Left ventricle myocardium inferior (tissue), 1 donor: Measurements from ENCODE around the gene PPP2R2C. TPM values are rescaled to one million over a fixed set of nuclear protein-coding genes. Genes with fewer than 3 reads are reported as not detected.

Source experiments
- DNase-seq: peaks from one replicate; pipeline ENCODE4 v3.0.0-alpha.2; 2020
- H3K27ac ChIP-seq: fragments of 200-600 bp; replicated peaks from 2 replicates; pipeline ENCODE4 v1.8.0; 2021
- H3K27me3 ChIP-seq: fragments of 200-600 bp; 2 replicates; pipeline ENCODE4 v1.8.0; 2021; ENCODE audit warnings: low read depth
- H3K36me3 ChIP-seq: fragments of 200-600 bp; 2 replicates; pipeline ENCODE4 v1.8.0; 2021
- H3K4me1 ChIP-seq: fragments of 200-600 bp; 2 replicates; pipeline ENCODE4 v1.8.0; 2021
- H3K4me3 ChIP-seq: fragments of 200-600 bp; 2 replicates; pipeline ENCODE4 v1.8.0; 2021; ENCODE audit warnings: mild to moderate bottlenecking, moderate library complexity
- H3K9me3 ChIP-seq: fragments of 200-600 bp; replicated peaks from 2 replicates; pipeline ENCODE4 v1.8.0; 2021
- intact Hi-C: fragments of 100-400 bp; cut with micrococcal nuclease; formaldehyde crosslinking; loops from one replicate; pipeline ENCODE4 v1.11.0; 2022
- total RNA-seq: library from RNA; stranded (reverse); fragmentation: NEBNext Ultra II Directional; extraction: Animal tissue kit (Norgen Biotek cat#: 25700); gene quantifications from one replicate; pipeline ENCODE4 v1.2.1, GENCODE V29; 2021
- TF ChIP-seq, protein P1 (sequence below): fragments of 200-600 bp; IDR thresholded peaks from 2 replicates; pipeline ENCODE4 v1.8.0; 2021; ENCODE audit warnings: antibody characterized with exemption, mild to moderate bottlenecking, borderline replicate concordance
- donor health status: DM: no; HTN: yes; CAD: no; lungs with severe emphysema.

PPP2R2C gene
- total RNA-seq, 1 donor from 2014 or later = 9.7 TPM

DNA sequence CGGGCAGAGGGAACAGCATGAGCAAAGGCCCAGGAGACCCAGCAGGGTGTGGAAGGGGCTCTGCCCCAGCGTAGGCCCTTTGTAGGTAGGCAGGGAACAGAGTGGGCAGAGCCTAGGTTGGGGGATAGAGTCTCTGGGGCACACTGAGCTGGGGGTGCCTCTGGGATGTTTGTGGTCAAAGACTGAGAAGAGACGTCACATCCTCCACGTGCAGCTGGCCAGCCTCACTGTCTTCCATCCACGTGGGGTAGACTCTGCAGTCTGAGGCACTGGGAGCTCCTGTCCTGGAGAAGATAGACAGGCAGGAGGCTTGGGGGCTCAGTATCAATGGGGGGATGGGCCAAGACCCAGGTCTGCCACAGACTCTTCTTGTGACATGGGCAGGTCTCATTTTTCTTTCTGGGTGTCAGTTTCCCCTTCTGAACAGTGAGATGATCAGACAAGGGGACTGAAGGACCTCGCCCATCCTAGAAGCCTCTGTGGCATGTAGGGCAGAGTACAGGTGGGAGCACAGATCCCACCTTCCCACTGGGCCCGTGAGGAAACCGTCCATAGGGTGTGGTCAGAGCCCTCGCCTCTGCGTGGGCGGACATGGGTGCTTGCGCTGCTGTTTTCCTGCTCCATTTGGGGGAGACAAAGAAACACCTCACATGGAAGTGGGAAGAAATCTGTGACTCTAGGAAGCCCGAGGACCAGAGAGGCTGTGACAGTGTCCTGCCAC is 179.9 kb downstream of the PPP2R2C start:
- Histone ChIP-seq H3K4me1 (peaks cover 4% of the 10 kb centered on the region), H3K27ac (no peak overlapping the region), H3K27me3 (no peaks in the 10 kb centered on the region), H3K36me3 (peaks cover 99% of the 10 kb centered on the region), H3K4me3 (no peak overlapping the region), H3K9me3 (no peaks in the 10 kb centered on the region)
- intact Hi-C loops = no loop called here
- no peak for DNase-seq
- TF ChIP-seq, protein P1, sequence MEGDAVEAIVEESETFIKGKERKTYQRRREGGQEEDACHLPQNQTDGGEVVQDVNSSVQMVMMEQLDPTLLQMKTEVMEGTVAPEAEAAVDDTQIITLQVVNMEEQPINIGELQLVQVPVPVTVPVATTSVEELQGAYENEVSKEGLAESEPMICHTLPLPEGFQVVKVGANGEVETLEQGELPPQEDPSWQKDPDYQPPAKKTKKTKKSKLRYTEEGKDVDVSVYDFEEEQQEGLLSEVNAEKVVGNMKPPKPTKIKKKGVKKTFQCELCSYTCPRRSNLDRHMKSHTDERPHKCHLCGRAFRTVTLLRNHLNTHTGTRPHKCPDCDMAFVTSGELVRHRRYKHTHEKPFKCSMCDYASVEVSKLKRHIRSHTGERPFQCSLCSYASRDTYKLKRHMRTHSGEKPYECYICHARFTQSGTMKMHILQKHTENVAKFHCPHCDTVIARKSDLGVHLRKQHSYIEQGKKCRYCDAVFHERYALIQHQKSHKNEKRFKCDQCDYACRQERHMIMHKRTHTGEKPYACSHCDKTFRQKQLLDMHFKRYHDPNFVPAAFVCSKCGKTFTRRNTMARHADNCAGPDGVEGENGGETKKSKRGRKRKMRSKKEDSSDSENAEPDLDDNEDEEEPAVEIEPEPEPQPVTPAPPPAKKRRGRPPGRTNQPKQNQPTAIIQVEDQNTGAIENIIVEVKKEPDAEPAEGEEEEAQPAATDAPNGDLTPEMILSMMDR = no peak

DNA sequence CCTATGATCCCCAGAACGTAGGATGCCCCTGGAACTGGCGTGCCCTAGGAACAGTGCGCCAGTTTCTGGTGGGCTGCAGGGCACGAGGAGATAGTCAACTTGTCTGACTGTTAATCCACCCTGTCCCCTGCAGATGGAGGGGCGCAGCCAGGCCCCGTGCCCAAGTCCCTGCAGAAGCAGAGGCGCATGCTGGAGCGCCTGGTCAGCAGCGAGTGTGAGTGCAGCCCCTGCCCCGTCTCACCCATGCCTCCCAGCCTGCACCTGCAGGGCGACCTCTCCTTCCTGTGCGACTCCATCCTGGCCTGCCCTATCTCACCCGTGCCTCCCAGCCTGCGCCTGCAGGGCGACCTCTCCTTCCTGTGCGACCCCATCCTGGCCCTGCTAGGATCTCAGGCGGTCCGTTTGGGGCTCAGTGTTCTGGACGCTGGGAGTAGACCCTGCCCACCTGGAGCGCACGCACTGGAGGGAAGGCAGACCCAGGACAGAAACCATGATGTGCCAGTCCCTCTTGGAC is 180.6 kb downstream of the PPP2R2C start:
- DNase-seq = no peak
- H3K27me3 ChIP-seq = no peaks in the 10 kb centered on the region
- peaks cover 11% of the 10 kb centered on the region for H3K4me1 ChIP-seq
- no peaks in the 10 kb centered on the region for H3K9me3 ChIP-seq
- TF ChIP-seq, protein P1 = no peak
- no peak overlapping the region for H3K27ac ChIP-seq
- intact Hi-C loops = no loop called here
- no peak overlapping the region for H3K4me3 ChIP-seq
- peaks cover 100% of the 10 kb centered on the region for H3K36me3 ChIP-seq

GRCh38 chr4:6290769-6291547 is 181.5 kb downstream of the PPP2R2C start:
- Histone ChIP-seq H3K36me3 (peaks cover 98% of the 10 kb centered on the region), H3K27me3 (no peaks in the 10 kb centered on the region), H3K4me3 (no peak overlapping the region), H3K9me3 (no peaks in the 10 kb centered on the region), H3K27ac (no peak overlapping the region), H3K4me1 (peaks cover 11% of the 10 kb centered on the region)
- intact Hi-C loops = no loop called here
- TF ChIP-seq, protein P1 = no peak
- DNase-seq = no peak

DNA sequence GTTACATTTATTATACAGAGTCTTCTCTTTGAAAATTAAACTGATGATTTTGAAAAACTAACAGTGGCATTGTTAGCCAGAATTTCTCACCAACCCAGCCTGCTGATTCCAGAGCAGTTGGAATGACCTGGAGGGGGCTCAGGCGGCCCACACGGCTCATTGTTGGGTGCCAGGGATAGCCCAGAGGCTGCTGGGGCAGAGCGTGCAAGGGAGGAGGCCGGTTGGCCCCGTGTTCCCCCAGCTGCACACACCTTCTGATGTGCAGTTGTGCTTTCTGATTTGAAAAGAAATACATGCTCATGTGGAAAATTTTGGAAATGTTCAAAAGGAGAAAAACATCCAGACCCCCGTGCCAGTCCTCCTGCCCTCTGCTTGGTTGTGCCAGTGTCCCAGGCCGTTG is 182.2 kb downstream of the PPP2R2C start:
- TF ChIP-seq, protein P1 = no peak
- peaks cover 97% of the 10 kb centered on the region for H3K36me3 ChIP-seq
- DNase-seq = no peak

DNA sequence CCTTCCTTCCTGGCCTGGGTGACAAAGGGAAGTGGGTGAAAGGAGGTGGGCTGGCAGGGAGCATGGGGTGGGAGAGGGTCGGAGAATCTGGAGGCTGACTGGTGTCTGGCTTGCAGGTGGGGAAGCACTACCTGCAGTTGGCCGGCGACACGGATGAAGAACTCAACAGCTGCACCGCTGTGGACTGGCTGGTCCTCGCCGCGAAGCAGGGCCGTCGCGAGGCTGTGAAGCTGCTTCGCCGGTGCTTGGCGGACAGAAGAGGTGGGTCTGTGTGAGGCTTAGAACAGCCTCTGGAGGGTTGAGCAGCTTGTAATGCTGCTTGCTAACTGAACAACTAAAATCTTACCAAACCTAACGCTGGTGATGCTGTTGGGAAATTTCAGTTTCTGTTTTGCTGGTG is 183.5 kb downstream of the PPP2R2C start:
- H3K27ac ChIP-seq = no peak overlapping the region
- TF ChIP-seq, protein P1 = no peak

More for the DNA sequence above, 182.2 kb downstream of the PPP2R2C start:
- no peaks in the 10 kb centered on the region for H3K27me3 ChIP-seq
- H3K4me1 ChIP-seq = peaks cover 11% of the 10 kb centered on the region
- intact Hi-C loops = no loop called here
- no peak overlapping the region for H3K4me3 ChIP-seq
- H3K9me3 ChIP-seq = no peaks in the 10 kb centered on the region
- H3K27ac ChIP-seq = no peak overlapping the region

More for the DNA sequence above, 183.5 kb downstream of the PPP2R2C start:
- no peaks in the 10 kb centered on the region for H3K9me3 ChIP-seq
- intact Hi-C loops = no loop called here
- H3K36me3 ChIP-seq = peaks cover 84% of the 10 kb centered on the region
- no peaks in the 10 kb centered on the region for H3K27me3 ChIP-seq
- H3K4me1 ChIP-seq = peaks cover 11% of the 10 kb centered on the region
- no peak overlapping the region for H3K4me3 ChIP-seq
- DNase-seq = no peak
